A673 (cell line): Measurements from ENCODE around the gene CHRM2. TPM values are rescaled to one million over a fixed set of nuclear protein-coding genes. Genes with fewer than 3 reads are reported as not detected.

Experiments
- BruUV-seq: library from RNA; stranded (reverse); fragments of 400-500 nt; replicated peaks from 2 replicates; lab custom pipeline; 2021; lab: Mats Ljungman, UMichigan
- CTCF ChIA-PET: fragments of 300-600 bp; sonication (Branson Sonifier 250); formaldehyde crosslinking; loops from one replicate; lab custom pipeline; 2022; ENCODE audit warnings: antibody characterized with exemption; lab: Charles Lee
- POLR2A ChIA-PET: fragments of 300-600 bp; sonication (Branson Sonifier 250); formaldehyde crosslinking; loops from one replicate; lab custom pipeline; 2022; ENCODE audit warnings: antibody characterized with exemption; ENCODE audit not compliant: low non-redundant PET; lab: Charles Lee
- DNase-seq: peaks from one replicate; pipeline ENCODE4 v3.0.0-alpha.2; 2015; ENCODE audit warnings: low spot score
- H3K27ac ChIP-seq: fragments of 200-600 bp; sonication (generic); 2 replicates; pipeline ENCODE4 v1.5.1; 2016; ENCODE audit warnings: mixed run types, low read depth, mild to moderate bottlenecking, mixed read lengths, antibody characterized with exemption, low read length; ENCODE audit not compliant: poor library complexity, severe bottlenecking
- H3K27me3 ChIP-seq: fragments of 200-600 bp; sonication (generic); replicated peaks from 2 replicates; pipeline ENCODE4 v1.6.1; 2017; ENCODE audit warnings: mixed run types, low read depth, mild to moderate bottlenecking, mixed read lengths, antibody characterized with exemption, low read length; ENCODE audit not compliant: insufficient read depth, poor library complexity
- H3K36me3 ChIP-seq: fragments of 200-600 bp; sonication (generic); 2 replicates; pipeline ENCODE4 v1.6.1; 2016; ENCODE audit warnings: mixed run types, mild to moderate bottlenecking, mixed read lengths, antibody characterized with exemption, low read length; ENCODE audit not compliant: insufficient read depth, poor library complexity, severe bottlenecking
- H3K4me1 ChIP-seq: fragments of 200-600 bp; sonication (generic); 2 replicates; pipeline ENCODE4 v1.6.1; 2017; ENCODE audit warnings: mixed run types, mild to moderate bottlenecking, mixed read lengths, antibody characterized with exemption, low read length; ENCODE audit not compliant: insufficient read depth, poor library complexity, severe bottlenecking
- H3K4me3 ChIP-seq: fragments of 200-600 bp; sonication (generic); 2 replicates; pipeline ENCODE4 v1.5.1; 2016; ENCODE audit warnings: low read depth, mixed run types, mild to moderate bottlenecking, mixed read lengths, low read length; ENCODE audit not compliant: poor library complexity, severe bottlenecking
- H3K9me3 ChIP-seq: fragments of 200-600 bp; sonication (generic); 2 replicates; pipeline ENCODE4 v1.6.1; 2016; ENCODE audit warnings: mixed run types, low read depth, mild to moderate bottlenecking, mixed read lengths, antibody characterized with exemption, low read length; ENCODE audit not compliant: poor library complexity, severe bottlenecking
- CTCF ChIP-seq: fragments of 300-800, 200-600 bp; sonication (generic); conservative IDR thresholded peaks from 2 replicates; pipeline ENCODE4 v1.5.1; 2017; ENCODE audit warnings: low read depth, mild to moderate bottlenecking, antibody characterized with exemption, low read length, moderate library complexity, mixed read lengths
- EZH2 ChIP-seq: fragments of 200-600 bp; sonication (generic); IDR thresholded peaks from 2 replicates; pipeline ENCODE4 v1.6.1; 2017; ENCODE audit warnings: borderline replicate concordance, low read depth, mild to moderate bottlenecking, mixed read lengths, antibody characterized with exemption, low read length; ENCODE audit not compliant: poor library complexity, severe bottlenecking
- intact Hi-C: fragments of 100-400 bp; cut with micrococcal nuclease; formaldehyde crosslinking; loops from one replicate; pipeline ENCODE4 v1.10.0; 2022; ENCODE audit not compliant: unreplicated experiment
- total RNA-seq: library from RNA; stranded (reverse); gene quantifications from 2 replicates; pipeline ENCODE4 v1.2.3, GENCODE V29; 2021

Gene CHRM2
- total RNA-seq, 1 experiment from 2014 or later, result 4.6 TPM

GRCh38 chr7:136914016-136914415 is 45.6 kb downstream of the CHRM2 start:
- intact Hi-C loops, result no loop called here
- ChIA-PET POLR2A (no interaction called here), CTCF (no interaction called here)
- no peak for DNase-seq
- Histone ChIP-seq H3K27me3 (no peaks in the 10 kb centered on the region), H3K27ac (no peak overlapping the region), H3K4me1 (no peaks in the 10 kb centered on the region), H3K36me3 (no peaks in the 10 kb centered on the region), H3K9me3 (no peaks in the 10 kb centered on the region), H3K4me3 (no peak overlapping the region)
- BruUV-seq, result no TSS peak
- TF ChIP-seq CTCF (no peak), EZH2 (no peak)

DNA sequence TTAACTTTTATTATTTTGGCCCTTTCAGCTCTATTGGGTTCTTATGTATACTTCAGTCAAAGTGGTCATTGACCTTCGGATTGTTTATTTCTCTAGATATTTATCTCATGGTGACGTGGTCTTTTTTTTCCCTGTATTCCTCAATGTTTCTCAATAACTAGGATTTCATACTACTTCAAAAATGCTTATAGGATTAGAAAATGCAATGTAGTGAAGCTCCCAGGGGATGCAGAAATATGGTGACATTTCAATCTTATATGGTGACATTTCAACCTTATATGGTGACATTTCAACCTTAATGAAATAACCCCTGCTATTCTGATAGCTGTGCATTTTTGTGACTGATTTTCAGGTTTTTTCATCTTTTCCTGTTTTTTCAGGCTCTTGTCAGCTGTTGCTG is 51.4 kb downstream of the CHRM2 start:
- intact Hi-C loops, result no loop called here
- Histone ChIP-seq H3K27me3 (no peaks in the 10 kb centered on the region), H3K9me3 (no peaks in the 10 kb centered on the region), H3K4me3 (no peak overlapping the region), H3K27ac (no peak overlapping the region), H3K4me1 (no peaks in the 10 kb centered on the region), H3K36me3 (no peaks in the 10 kb centered on the region)
- CTCF ChIA-PET, result no interaction called here
- DNase-seq, result no peak
- POLR2A ChIA-PET, result no interaction called here
- no peak for TF ChIP-seq CTCF
- TF ChIP-seq EZH2, result no peak
- no TSS peak for BruUV-seq

DNA sequence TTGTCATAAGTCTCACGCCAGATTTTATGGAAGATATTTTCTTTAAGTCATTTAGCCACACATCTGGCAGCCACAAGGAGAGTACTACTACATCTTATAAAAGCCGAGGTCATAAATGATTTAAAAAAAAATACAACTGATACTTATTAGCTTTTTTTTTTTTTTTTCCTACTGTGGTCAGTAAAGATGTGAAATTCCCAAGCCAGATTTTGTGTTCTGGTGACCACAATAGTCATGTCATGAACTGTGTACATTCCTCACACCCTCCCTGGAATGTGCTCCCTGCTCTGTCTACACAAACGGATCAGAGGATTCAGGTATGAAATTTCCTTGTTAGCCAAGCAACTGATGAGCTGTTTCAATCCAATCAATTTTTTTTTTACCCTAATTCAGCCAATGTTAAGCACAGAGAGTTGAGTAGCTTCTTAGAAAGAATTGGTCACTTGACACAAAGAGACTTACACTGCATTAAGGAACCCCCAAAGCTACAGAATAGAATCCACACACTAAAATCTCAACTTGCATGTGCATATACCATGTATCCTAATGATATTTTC is 54.7 kb downstream of the CHRM2 start:
- no peaks in the 10 kb centered on the region for H3K36me3 ChIP-seq
- TF ChIP-seq CTCF (no peak), EZH2 (no peak)
- BruUV-seq, result no TSS peak
- POLR2A ChIA-PET, result no interaction called here
- H3K4me1 ChIP-seq, result no peaks in the 10 kb centered on the region
- CTCF ChIA-PET, result no interaction called here
- no peak overlapping the region for H3K4me3 ChIP-seq
- intact Hi-C loops, result no loop called here
- H3K27ac ChIP-seq, result no peak overlapping the region
- no peak for DNase-seq
- H3K9me3 ChIP-seq, result no peaks in the 10 kb centered on the region
- no peaks in the 10 kb centered on the region for H3K27me3 ChIP-seq
